Activated T-cell treated with anti-CD3 and anti-CD28 coated beads, Interleukin-2, amount 50 U/mL, for 4 hours (primary cell): ENCODE results near the gene BTBD9. TPM values are rescaled to one million over a fixed set of nuclear protein-coding genes. Genes with fewer than 3 reads are reported as not detected.

Experiments used
- ATAC-seq, 2 donors: fragments of 200-7000 bp; cut with Tn5 transposase; one replicate each; pipeline ENCODE4 v1.10.0; 2021
- DNase-seq: peaks from one replicate; pipeline ENCODE4 v3.0.0-alpha.2; 2020
- H3K27me3 Mint-ChIP-seq: one replicate; pipeline ENCODE4 v1.8.0; 2021; ENCODE audit warnings: low read depth, mixed read lengths
- H3K36me3 Mint-ChIP-seq: one replicate; pipeline ENCODE4 v1.8.0; 2022; ENCODE audit warnings: mixed read lengths; ENCODE audit not compliant: insufficient read depth
- H3K4me1 Mint-ChIP-seq: one replicate; pipeline ENCODE4 v1.8.0; 2021; ENCODE audit warnings: low read depth, mixed read lengths
- H3K4me3 Mint-ChIP-seq: one replicate; pipeline ENCODE4 v1.8.0; 2021; ENCODE audit warnings: mild to moderate bottlenecking, moderate library complexity, mixed read lengths
- H3K9me3 Mint-ChIP-seq: one replicate; pipeline ENCODE4 v1.8.0; 2021; ENCODE audit warnings: mixed read lengths
- total RNA-seq, 3 donors: library from RNA; stranded (reverse); gene quantifications; one replicate each; pipeline ENCODE4 v1.2.1, GENCODE V29; 2021

Gene BTBD9
- total RNA-seq, 3 donors from 2014 or later = 13.1 to 22.9 (median 15.5) TPM

DNA sequence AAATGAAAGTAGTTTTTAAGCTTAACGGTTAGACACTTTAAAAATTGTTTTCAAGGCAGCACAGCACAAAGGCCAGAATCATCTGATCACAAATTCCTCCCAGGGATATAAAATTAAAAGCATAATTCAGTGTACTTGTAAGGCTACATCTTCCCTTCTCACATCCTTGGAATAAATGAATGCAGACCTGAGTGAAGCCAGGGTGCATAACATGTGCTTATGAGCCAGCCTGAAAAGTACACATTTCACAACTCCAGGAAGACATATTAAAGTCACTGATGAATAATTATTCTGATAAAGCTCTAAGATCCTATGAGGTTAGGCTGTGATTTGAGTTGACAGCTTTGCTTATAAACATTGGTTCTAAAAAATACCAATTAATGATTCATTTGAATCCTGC, 163.6 kb downstream of the BTBD9 start:
- DNase-seq = no peak
- Mint-ChIP-seq H3K4me1 (no peaks in the 10 kb centered on the region), H3K27me3 (no peaks in the 10 kb centered on the region), H3K36me3 (peaks cover 5% of the 10 kb centered on the region), H3K4me3 (no peak overlapping the region), H3K9me3 (peaks cover 4% of the 10 kb centered on the region)
- ATAC-seq = no peak

DNA sequence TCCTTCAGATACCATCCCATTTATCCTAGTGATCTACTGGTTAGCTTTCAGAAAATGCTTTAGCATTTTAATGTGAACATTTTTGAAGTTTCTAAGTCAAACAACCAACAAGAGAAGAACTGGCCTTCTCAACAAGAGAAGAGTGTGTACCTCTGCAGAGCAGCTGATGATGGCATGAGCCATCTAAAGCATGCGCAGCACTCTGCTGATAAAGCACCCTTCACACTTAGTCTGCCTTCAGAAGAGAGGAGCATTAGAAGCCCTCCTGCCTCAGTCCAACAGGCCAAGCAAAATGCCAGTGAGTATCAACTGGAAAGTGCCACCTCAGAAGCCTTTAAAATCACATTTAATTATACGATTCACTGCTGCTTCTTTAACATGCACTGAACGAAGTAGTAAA, 169.2 kb downstream of the BTBD9 start:
- ATAC-seq = no peak
- Mint-ChIP-seq H3K4me3 (no peak overlapping the region), H3K36me3 (peaks cover 10% of the 10 kb centered on the region), H3K9me3 (peaks cover 4% of the 10 kb centered on the region), H3K27me3 (no peaks in the 10 kb centered on the region), H3K4me1 (no peaks in the 10 kb centered on the region)
- DNase-seq = no peak

DNA sequence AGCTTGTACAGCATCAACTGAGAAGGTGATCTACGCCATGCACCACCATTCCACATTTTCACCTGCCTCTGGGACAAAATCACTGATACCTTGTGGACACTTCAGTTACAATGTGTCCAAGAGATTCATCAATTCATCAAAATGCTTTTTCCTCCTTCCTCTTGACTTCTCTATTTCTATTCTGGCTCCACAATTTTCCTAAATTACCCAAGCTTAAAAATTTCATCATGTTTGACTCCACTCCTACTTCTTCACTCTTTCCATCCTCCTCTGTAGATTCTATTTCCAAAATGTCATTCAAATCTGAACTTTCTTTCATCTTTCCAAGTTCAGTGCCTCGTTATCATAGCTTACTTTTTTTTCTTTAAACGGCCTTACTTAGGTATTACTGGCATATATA, 172.2 kb downstream of the BTBD9 start:
- Mint-ChIP-seq H3K9me3 (peaks cover 6% of the 10 kb centered on the region), H3K4me3 (no peak overlapping the region), H3K27me3 (no peaks in the 10 kb centered on the region), H3K36me3 (peaks cover 15% of the 10 kb centered on the region), H3K4me1 (no peaks in the 10 kb centered on the region)
- ATAC-seq (no peak), DNase-seq (no peak)

DNA sequence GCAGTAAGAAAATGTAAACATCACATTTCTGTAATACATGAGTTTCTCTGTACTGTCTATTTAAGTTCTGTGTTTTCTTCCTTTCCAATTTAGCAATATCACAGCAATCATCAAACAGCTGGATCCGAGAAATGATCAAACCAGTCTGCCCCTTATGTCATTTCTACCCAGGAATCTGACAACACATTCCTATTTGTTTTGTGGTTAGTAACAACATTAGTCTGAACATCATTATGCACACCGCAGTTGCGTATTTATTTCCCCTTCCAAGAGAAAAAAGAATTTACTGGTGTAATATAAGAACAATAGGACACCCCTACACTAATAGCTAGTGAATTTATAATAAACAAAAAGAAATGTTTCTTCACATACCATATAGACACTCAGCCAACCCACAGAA, 179.5 kb downstream of the BTBD9 start:
- DNase-seq (no peak), ATAC-seq (no peak)
- Mint-ChIP-seq H3K9me3 (peaks cover 6% of the 10 kb centered on the region), H3K4me1 (no peaks in the 10 kb centered on the region), H3K27me3 (no peaks in the 10 kb centered on the region), H3K4me3 (no peak overlapping the region), H3K36me3 (peaks cover 17% of the 10 kb centered on the region)

DNA sequence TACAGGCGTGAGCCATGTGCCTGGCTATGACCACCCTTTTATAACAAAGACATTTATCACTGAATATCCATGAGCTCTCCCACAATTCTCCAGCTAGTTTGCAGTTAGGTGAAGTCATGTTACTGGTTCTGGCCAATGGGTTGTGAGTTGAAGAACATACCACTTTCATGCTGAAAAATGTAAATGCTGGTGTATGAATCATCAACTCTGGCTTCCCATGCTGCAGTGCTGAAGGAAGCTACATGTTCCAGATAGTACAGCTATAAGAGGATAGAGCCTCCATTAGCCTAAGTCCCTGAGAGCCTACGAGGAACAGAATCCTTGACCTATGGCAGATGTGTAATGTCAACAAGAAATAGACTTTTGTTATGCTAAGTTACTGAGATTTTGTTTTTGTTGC, 180.4 kb downstream of the BTBD9 start:
- Mint-ChIP-seq H3K27me3 (no peaks in the 10 kb centered on the region), H3K4me1 (no peaks in the 10 kb centered on the region), H3K36me3 (peaks cover 15% of the 10 kb centered on the region), H3K4me3 (no peak overlapping the region), H3K9me3 (no peaks in the 10 kb centered on the region)
- DNase-seq (no peak), ATAC-seq (no peak)

DNA sequence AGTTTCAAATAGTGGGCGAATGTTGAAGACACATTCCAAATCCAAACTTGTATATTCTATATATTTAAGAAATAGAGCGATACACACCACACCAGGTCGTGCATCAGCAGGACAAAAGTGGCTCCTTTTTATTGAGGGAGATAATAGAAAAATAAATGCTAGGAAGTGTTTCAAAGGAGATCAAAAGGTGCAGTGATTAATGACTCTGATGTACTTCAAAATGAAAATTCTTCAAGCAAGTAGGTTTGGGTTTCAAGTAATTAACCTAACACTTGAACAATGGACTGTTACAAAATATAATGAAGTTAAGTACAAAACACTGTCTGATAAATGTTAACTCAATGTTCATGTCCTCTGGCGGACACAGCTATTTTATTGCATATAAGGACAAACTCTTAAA, 185.9 kb downstream of the BTBD9 start:
- Mint-ChIP-seq H3K27me3 (no peaks in the 10 kb centered on the region), H3K4me3 (no peak overlapping the region), H3K4me1 (peaks cover under 1% of the 10 kb centered on the region), H3K36me3 (peaks cover 12% of the 10 kb centered on the region), H3K9me3 (no peaks in the 10 kb centered on the region)
- no peak for ATAC-seq
- DNase-seq = no peak

DNA sequence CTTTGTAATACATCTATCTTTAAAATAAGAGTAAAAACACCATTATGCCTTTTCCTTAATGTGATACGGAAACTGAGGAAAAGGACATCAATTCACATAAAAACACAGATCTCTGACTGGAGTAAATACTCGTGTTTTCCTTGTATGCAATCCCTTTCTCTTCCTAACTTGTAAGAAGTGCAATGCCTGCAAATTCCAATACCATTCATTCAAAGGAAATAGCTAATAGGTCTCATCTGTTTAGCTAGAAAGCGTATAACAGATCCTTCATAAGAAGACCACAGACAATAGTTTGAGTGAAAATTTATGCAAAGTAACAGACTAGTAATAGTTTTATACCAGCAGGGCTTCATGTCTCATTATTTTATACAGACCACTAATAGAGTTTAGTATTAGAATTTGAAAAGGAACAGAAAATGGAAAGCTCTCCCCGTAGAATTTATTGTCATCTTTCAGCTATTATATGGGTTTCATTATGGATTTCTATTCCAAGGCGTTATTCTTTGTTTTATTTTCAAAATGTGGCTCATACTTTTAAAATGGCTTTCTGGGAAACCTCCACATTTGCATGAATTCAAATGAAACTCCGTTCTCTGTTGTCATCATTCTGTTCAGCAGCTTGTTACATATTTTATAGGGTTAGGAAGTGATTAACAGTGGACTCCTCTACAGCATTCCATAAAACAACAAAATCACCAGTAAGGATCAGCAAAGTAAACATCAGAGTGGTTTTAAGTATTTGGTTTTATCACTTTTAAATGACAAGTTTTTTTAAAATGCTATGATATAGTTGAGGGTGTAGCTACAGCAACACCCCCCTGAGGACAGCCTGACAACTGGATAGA, 186.7 kb downstream of the BTBD9 start:
- no peaks in the 10 kb centered on the region for H3K27me3 Mint-ChIP-seq
- DNase-seq (no peak), ATAC-seq (no peak)
- peaks cover 1% of the 10 kb centered on the region for H3K4me1 Mint-ChIP-seq
- H3K9me3 Mint-ChIP-seq = no peaks in the 10 kb centered on the region
- peaks cover 12% of the 10 kb centered on the region for H3K36me3 Mint-ChIP-seq
- H3K4me3 Mint-ChIP-seq = no peak overlapping the region

DNA sequence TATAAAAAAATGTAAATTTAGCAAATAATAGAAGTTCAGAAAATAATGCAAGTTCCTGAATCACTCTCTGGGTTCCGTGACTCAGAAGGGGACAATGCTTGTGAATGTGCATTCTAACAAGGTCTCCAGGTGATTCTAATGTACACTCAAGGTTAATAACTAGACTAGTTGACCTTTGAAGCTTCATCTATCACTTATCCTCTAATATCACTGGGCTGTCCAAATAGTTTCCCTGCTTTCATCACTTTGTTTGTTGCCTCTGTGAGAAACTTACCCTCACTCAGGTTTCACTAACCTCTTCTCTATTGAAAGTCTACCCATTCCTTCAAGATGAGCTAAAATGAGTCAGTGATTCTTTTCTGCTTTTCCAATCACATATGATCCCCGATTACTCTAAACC, 189.0 kb downstream of the BTBD9 start:
- Mint-ChIP-seq H3K27me3 (no peaks in the 10 kb centered on the region), H3K4me3 (no peak overlapping the region), H3K4me1 (peaks cover 1% of the 10 kb centered on the region), H3K36me3 (peaks cover 6% of the 10 kb centered on the region), H3K9me3 (no peaks in the 10 kb centered on the region)
- no peak for ATAC-seq
- DNase-seq = no peak

DNA sequence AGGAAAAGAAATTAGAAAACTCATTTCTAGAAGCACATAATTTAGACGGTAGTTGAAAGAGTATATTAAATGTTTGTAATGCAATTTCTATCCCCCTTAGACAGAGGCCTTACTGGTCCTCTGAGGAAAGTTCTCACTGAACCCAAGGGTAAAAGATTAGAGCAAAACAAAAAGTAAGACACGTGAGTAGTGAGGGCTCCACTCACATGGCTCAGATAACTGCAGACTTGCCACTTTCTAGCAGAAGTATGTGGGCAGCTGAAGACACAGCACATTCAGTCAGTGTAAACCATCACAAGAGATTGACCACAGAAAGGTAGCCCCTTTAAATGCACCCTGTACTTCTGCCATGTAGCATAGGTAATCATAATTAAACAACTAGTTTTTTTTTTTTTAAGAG, 193.8 kb downstream of the BTBD9 start:
- DNase-seq = no peak
- H3K4me3 Mint-ChIP-seq = no peak overlapping the region

DNA sequence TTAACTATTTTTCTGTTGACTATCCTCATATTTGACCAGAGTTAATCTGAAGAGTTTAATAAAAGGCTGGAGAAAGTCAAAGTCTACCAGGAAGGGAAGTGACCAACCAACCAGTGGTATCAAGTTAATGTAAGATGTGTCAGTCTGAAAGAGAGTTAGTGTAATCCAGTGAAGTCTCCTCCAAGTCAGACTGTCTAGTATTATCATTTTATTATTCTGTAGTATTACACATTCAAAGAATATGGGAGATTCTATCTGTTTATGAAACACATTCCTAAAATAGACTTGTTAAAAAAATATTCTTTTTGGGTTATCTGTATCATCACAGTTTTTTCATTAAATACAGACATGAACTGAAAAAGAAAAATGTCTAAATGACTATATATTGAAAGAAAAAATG, 194.4 kb downstream of the BTBD9 start:
- Mint-ChIP-seq H3K36me3 (peaks cover 10% of the 10 kb centered on the region), H3K27me3 (no peaks in the 10 kb centered on the region), H3K4me3 (no peak overlapping the region), H3K4me1 (peaks cover 14% of the 10 kb centered on the region), H3K9me3 (no peaks in the 10 kb centered on the region)
- no peak for ATAC-seq
- no peak for DNase-seq

More for the DNA sequence above, 193.8 kb downstream of the BTBD9 start:
- H3K9me3 Mint-ChIP-seq = no peaks in the 10 kb centered on the region
- H3K27me3 Mint-ChIP-seq = no peaks in the 10 kb centered on the region
- peaks cover 14% of the 10 kb centered on the region for H3K4me1 Mint-ChIP-seq
- peaks cover 13% of the 10 kb centered on the region for H3K36me3 Mint-ChIP-seq
- no peak for ATAC-seq

DNA sequence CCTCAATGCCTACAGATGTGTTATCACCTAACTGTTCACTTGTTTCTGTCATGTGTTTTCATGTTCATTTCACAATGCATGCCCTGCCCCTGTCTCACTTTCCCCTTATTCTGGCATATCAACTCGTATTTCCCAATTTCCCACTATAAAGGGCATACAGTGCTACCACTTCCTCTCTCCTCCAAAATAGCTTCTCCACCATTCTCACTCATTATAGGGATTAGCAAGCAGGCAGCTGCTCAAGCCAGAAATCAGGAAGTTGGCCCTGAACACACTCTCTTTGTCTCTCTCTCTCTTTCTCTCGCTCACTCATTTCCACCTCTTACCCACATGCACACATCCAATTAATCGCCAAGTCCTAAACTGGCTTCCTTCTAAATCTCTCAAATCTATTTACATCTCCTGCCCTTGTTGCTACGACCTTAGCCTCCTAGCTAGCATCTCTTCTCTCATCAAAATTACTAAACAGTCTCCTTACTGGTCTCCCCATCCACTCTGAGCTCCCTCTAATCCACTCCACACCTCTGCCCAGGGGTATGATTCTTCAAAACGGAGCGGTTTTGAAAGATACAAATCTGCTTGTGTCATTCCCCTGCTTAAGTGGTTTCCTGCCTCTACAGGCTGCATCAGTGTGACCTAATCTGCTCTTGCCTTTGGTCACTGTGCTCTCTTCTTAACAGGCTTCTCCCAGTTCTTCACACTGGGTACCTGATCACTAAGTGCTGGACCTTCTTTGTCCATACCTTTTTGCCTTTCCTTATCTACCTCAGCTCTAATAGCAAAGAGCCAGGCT, 196.2 kb downstream of the BTBD9 start:
- no peak for DNase-seq
- H3K27me3 Mint-ChIP-seq = no peaks in the 10 kb centered on the region
- no peak for ATAC-seq
- peaks cover 15% of the 10 kb centered on the region for H3K4me1 Mint-ChIP-seq
- peaks cover 11% of the 10 kb centered on the region for H3K36me3 Mint-ChIP-seq
- no peaks in the 10 kb centered on the region for H3K9me3 Mint-ChIP-seq
- no peak overlapping the region for H3K4me3 Mint-ChIP-seq

DNA sequence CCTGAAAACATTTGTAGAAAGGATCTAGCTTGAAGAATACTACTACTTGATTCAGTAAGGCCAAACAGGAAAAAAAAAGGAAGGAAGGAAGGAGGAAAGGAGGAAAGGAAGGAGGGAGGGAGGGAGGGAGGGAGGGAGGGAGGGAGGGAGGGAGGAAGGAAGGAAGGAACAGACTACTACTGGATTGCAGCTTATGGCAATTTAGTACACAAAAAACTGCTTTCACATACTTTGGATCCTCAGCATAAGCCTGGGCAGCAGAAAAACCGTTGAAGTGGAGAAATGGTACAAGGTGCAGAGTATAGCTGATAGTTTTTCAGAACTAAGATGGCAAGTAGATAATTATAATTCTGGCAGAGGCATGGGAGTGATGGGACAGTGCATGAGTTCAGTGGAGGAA, 201.6 kb downstream of the BTBD9 start:
- ATAC-seq = no peak
- no peaks in the 10 kb centered on the region for H3K27me3 Mint-ChIP-seq
- H3K36me3 Mint-ChIP-seq = peaks cover 20% of the 10 kb centered on the region
- H3K9me3 Mint-ChIP-seq = peaks cover 4% of the 10 kb centered on the region
- peaks cover 12% of the 10 kb centered on the region for H3K4me1 Mint-ChIP-seq
- no peak for DNase-seq
- H3K4me3 Mint-ChIP-seq = no peak overlapping the region

DNA sequence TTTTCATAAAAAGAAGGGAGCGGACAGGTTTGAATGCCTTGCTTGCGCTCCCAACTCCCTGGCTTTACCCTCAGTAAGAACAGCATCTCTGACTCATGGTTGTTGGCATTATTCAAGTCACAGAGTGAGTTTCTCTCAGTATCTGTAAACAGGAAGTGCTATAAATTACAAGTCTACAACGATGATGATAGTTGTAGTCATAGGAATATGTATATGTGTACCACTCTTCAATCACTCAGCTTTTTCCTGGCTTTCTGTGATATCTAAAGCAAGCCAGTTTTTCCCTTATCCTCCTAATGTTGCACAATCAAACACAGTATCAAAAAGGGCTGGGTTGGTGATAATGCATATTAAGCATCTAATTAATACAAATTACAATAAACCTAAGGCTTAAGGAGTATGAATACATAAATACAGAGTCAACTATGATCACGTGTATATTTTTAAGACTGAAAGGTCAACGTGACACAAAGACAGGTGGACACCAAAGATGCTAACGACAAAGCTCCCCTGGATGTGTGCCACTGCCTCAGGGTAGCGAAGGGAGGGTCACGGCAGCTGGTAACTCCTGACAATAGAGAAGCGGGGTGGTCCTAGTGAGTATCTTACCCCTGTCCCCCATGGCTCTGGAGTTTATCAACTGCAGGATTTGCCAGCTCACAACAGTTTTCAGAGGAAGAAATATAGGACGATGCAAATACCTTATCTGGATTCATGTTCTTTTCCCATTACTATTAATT, 202.8 kb downstream of the BTBD9 start:
- no peak overlapping the region for H3K4me3 Mint-ChIP-seq
- peak; percentile 40 to 59 for ATAC-seq
- peaks cover 4% of the 10 kb centered on the region for H3K9me3 Mint-ChIP-seq
- peaks cover 30% of the 10 kb centered on the region for H3K36me3 Mint-ChIP-seq
- H3K4me1 Mint-ChIP-seq = peaks cover 12% of the 10 kb centered on the region
- DNase-seq = no peak
- H3K27me3 Mint-ChIP-seq = no peaks in the 10 kb centered on the region

DNA sequence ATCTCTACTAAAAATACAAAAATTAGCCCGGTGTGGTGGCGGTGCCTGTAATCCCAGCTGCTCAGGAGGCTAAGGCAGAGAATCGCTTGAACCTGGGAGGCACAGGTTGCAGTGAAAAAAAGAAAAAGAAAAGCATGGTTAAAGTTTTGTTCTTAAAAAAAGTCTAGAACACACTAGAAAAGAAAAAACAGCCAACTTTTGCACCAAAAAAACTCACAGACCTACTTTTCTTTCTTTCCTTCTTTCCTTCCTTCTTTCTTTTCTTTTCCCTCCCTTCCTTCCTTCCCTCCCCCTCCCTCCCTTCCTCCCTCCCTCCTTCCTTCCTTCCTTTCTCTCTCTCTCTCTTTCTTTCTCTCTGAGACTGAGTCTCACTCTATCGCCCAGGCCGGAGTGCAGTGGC, 204.4 kb downstream of the BTBD9 start:
- DNase-seq = no peak
- Mint-ChIP-seq H3K4me1 (peaks cover 12% of the 10 kb centered on the region), H3K9me3 (peaks cover 4% of the 10 kb centered on the region)

More for the DNA sequence above, 204.4 kb downstream of the BTBD9 start:
- H3K27me3 Mint-ChIP-seq = no peaks in the 10 kb centered on the region
- peaks cover 31% of the 10 kb centered on the region for H3K36me3 Mint-ChIP-seq
- no peak overlapping the region for H3K4me3 Mint-ChIP-seq
- ATAC-seq = no peak
